GM18519 (cell line): Measurements from ENCODE around the gene DPM3.
"Not testable (repeated sequence)": the region's sequence is repeated elsewhere in the genome, so short reads cannot be mapped to it uniquely, and the experiment has no call there.

Source experiments
- ATAC-seq: cut with Tn5 transposase; IDR thresholded peaks from one replicate; pipeline ENCODE4 v1.9.1; 2021; ENCODE audit warnings: mild to moderate bottlenecking, moderate library complexity; ENCODE audit not compliant: unreplicated experiment, low FRiP score

Gene DPM3

DNA sequence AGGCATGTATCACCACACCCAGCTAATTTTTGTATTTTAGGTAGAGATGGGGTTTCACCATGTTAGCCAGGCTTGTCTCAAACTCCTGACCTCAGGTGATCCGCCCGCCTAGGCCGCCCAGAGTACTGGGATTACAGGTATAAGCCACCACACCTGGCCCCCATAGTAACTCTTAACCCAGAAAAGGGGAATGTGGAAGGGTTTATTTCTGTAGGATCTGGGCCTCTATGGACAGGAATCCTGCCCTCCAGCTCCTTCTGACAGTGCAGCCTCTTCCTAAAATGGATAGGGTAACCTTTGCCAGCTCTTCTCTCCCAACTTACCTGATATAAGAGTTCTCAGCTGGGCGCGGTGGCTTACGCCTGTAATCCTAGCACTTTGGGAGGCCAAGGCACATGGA is 22.3 kb upstream of the DPM3 start:
- not testable (repeated sequence) for ATAC-seq

DNA sequence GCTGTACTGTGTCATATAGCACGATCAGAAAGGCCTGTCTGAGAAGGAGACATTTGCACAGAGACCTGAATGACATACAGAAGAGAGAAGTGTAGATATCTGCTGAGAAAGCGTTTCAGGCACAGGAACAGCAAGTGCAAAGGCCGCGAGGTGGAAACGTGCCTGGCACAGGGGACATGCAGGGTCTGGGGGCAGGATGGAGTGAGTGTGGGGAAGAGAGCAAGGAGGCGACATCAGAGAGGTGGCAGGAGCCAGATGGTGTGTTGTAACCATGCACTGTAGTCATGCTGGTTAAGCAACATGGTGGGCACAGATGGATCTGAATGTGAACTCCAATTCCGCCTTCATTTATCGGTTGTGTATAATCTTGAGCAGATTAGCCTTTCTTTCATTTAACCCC is 19.8 kb upstream of the DPM3 start:
- ATAC-seq: no peak

- ATAC-seq: no peak
Observed at GRCh38 chr1:155158991-155159390, 18.7 kb upstream of the DPM3 start.

DNA sequence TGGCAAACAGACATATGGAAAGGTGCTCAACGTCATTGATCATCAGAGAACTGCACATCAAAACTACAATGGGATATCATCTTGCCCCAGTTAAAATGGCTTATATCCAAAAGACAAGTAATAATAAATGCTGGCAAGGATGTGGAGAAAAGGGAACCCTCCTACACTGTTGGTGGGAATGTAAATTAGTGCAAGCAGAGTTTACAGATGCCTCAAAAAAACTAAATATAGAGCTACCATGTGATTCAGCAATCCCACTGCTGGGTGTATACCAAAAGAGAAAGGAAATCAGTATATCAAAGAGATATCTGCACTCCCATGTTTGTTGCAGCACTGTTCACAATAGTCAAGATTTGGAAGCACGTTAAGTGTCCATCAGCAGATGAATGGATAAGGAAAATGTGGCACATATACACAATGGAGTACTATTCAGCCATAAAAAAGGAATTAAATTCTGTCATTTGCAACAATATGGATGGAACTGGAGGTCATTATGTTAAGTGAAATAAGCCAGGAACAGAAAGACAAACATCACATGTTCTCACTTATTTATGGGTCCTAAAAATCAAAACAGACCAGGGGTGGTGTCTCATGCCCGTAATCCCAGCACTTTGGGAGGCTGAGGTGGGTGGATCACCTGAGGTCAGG is 15.8 kb upstream of the DPM3 start:
- not testable (repeated sequence) for ATAC-seq

- no peak for ATAC-seq
Observed at GRCh38 chr1:155145491-155145890, 5.2 kb upstream of the DPM3 start.

- ATAC-seq: no peak
Observed at GRCh38 chr1:155141749-155142148, 1.4 kb upstream of the DPM3 start.

DNA sequence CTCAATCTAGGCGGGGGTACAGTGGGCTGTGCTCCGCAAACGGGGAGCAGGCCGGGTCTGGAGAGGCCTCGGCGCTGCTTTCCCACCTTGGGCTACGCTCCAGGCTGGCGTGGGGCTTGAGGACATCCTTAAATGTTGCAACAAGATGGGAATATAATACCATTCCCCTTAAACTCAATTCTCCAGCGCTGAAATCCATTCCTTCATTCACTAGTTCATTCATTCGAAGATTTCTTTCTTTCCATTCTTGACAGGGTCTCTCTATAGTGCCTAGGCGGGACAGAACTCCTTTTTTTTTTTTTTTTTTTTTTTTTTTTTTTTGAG is 261 bp upstream of the DPM3 start:
- ATAC-seq: no peak

GRCh38 chr1:155137154-155137949 is 3.0 kb downstream of the DPM3 start:
- ATAC-seq: no peak

DNA sequence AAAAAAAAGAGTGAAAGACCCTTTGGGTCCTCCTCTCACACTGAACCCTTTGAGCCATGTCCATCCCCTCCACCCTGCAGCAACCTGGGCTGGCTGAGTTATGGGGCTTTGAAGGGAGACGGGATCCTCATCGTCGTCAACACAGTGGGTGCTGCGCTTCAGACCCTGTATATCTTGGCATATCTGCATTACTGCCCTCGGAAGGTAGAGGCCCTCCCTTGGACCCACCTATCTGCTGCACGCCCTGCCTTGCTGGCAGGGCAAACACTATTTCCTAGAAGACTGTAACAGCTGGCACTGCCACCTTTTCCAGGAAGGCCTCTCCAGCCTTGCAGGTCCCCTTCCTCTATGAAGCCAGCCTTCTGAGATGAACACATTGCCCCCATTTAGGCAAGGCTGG is 3.6 kb downstream of the DPM3 start:
- no peak for ATAC-seq

- peak; percentile 47 for ATAC-seq
Observed at GRCh38 chr1:155135415-155136028, 4.8 kb downstream of the DPM3 start, which contains the start of gene SLC50A1. Gene SLC50A1 (plus strand): TSS chr1:155135852. CDS start chr1:155135912, 60 bp downstream.

DNA sequence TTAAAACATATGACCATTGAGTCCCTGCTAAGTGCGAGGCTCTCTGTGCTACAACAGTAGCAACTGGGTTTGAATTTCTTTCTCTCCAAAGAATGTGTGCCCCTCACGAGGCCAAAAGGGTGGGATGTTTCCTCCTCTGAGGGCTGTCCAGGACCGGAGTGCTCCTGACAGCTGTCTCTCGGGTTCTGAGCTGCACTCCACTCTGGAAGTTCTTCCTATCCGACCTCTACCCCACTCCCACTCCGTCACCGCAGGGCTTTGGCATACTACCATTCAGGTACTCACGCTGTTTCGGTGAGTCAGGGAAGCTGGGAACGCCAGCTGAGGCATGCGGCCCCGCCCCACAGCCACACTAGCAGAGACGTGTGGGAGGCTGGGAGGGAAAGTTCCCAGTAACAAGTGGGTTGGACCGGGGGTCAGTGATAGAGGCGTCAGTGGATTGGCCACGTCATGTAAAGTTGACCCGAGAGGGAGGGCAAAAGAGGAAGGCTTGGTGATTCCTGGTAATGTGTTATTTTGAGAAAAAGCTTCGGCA is 5.4 kb downstream of the DPM3 start:
- no peak for ATAC-seq

DNA sequence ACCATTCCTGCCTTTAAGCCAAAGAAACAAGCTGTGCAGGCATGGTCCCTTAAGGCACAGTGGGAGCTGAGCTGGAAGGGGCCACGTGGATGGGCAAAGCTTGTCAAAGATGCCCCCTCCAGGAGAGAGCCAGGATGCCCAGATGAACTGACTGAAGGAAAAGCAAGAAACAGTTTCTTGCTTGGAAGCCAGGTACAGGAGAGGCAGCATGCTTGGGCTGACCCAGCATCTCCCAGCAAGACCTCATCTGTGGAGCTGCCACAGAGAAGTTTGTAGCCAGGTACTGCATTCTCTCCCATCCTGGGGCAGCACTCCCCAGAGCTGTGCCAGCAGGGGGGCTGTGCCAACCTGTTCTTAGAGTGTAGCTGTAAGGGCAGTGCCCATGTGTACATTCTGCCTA is 6.0 kb downstream of the DPM3 start:
- no peak for ATAC-seq

DNA sequence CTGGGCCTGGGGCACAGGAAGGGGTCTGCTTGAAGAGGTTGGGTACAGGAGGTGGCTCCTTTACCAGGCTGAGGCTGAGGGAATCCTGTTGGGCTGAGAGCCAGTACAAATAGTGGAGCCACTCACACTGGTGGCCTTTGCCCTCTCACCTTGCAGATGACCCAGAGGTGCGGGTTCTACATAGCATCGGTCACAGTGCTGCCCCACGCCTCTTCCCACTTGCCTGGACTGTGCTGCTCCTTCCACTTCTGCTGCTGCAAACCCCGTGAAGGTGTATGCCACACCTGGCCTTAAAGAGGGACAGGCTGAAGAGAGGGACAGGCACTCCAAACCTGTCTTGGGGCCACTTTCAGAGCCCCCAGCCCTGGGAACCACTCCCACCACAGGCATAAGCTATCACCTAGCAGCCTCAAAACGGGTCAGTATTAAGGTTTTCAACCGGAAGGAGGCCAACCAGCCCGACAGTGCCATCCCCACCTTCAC is 6.5 kb downstream of the DPM3 start:
- ATAC-seq: no peak

DNA sequence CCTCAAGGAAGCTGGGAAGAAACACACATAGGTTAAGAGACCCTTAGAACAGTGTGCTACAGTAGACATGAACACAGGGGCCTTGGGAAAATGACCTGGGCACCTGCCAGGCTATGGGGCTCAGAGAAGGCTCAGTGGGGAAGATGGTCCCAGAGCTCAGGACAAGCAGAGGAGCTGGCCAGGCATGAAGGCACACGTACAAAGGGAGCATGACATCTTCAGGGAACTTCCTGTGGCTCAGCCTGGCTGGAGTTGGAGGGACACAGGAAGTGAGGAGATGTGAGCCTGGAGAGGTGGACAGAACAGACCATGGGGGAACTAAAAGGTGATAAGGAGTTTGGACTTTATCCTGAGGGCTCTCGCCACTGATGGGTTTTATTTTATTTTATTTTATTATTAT is 8.5 kb downstream of the DPM3 start:
- no peak for ATAC-seq

DNA sequence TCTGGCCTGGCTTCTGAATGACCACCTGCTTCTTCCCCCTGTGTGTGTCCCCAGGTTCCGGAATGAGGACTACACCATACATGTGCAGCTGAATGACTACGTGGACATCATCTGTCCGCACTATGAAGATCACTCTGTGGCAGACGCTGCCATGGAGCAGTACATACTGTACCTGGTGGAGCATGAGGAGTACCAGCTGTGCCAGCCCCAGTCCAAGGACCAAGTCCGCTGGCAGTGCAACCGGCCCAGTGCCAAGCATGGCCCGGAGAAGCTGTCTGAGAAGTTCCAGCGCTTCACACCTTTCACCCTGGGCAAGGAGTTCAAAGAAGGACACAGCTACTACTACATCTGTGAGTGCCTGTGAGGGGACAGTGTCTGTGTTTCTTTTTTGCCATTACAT is 9.0 kb downstream of the DPM3 start:
- no peak for ATAC-seq

DNA sequence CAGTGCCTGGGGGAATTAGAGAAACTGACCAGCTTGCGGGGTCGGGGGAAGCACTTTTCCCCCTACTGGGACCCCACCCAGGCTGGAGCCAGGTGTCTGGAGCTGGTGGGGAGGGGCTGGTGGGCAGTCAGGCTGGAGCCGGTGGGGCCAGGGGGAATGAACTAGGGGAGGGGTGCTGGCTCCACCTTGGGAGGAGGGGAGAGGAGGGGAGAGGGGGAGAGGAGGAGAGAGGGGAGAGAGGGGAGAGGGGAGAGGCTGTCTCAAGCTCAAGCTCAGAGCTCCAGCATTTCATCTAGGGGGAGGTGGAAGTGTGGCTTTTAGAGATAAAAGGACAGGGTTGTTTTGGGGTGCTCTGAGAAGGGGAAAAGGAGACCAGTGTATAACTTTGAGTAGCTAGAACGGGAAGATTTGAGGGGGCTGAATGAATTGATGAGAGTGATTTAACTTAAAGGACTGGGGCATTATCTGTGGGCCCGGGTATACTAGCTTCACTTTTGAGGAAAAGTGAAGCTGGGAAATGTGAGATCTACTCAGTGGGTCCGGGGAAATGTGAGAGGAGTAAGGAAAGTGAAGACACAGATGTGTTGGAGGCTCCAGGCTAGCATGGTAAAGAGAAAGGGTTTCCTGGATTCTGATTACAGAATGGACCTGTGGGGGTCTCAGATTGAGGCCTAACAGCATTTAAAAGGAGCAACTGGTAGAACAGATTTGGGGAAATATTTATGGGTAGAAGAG is 9.9 kb downstream of the DPM3 start:
- ATAC-seq: no peak

DNA sequence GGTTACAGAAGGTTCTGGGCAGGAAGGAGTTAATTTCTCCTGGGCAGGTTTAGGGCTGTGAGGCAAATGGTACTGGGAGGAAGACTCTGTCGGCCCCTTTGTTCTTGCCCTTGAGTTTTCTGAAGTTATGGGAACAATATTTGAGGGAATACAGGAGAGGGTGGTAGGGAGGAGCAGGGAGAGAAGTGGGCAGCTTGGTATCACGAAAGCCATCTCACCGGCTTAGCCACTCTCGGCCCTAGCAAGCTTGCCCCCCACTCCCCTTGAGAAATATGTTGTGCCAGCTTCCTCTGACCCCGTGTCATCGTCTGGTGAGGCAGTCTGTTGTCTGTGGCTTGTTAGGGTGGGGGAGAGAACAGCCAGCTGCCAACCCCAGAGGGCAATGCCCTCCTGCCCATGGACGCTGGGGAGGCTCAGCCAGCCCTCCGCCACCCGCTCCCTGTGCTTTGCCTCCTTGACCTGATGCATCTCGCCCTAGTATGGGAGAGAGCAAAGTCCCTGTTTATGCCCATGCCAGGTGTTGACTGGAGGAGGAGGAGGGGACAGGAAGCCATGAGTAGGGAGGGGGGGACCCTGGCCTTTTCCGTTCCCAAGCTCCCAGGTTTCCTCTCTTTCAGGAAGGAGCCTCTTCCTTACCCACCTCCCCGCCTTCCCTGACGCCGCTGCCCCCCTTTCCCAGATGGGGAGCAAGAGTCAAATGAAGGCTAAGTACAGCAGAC is 11.4 kb downstream of the DPM3 start:
- no peak for ATAC-seq

- no peak for ATAC-seq
Observed at GRCh38 chr1:155127967-155128754, 12.2 kb downstream of the DPM3 start.
